GM12878 (cell line): Measurements from ENCODE around the gene FAM8A1. TPM values are rescaled to one million over a fixed set of nuclear protein-coding genes. Genes with fewer than 3 reads are reported as not detected.

ENCODE experiments used
- ATAC-seq: fragments of 200-7000 bp; cut with Tn5 transposase; 3 replicates; pipeline ENCODE4 v1.9.1; 2020; ENCODE audit warnings: mild to moderate bottlenecking, moderate library complexity
- BruUV-seq: library from RNA; stranded (reverse); fragments of 400-500 nt; replicated peaks from 2 replicates; lab custom pipeline; 2021; lab: Mats Ljungman, UMichigan
- CTCF ChIA-PET: fragments of 300-600 bp; sonication (Branson Sonifier 250); formaldehyde crosslinking; extraction: SDS; loops from one replicate; lab custom pipeline; 2021; ENCODE audit warnings: inconsistent platforms; lab: Yijun Ruan, JAX
- POLR2A ChIA-PET: fragments of 350-600 bp; formaldehyde crosslinking; extraction: SDS; loops from one replicate; lab custom pipeline; 2021; ENCODE audit warnings: inconsistent platforms; lab: Charles Lee
- RAD21 ChIA-PET: fragments of 300-600 bp; sonication (Branson Sonifier 250); formaldehyde crosslinking; loops from one replicate; lab custom pipeline; 2023; ENCODE audit warnings: antibody characterized with exemption; ENCODE audit not compliant: unreplicated experiment; lab: Charles Lee
- SMC1A ChIA-PET: fragments of 300-600 bp; sonication (Branson Sonifier 250); formaldehyde crosslinking; loops from one replicate; lab custom pipeline; 2023; ENCODE audit not compliant: unreplicated experiment, uncharacterized antibody; lab: Charles Lee
- DNase-seq: peaks from one replicate; pipeline ENCODE4 v3.0.0-alpha.2; 2011; ENCODE audit warnings: low read depth, low spot score
- FAIRE-seq: peaks from 3 replicates; lab custom pipeline; 2011; peaks lifted over from hg19 to GRCh38; lab: Jason Lieb, UNC
- H2AFZ ChIP-seq: 2 replicates; pipeline ENCODE4 v1.6.0; 2011; ENCODE audit warnings: low read depth, low read length, control low read depth; ENCODE audit not compliant: control insufficient read depth
- H3K27ac ChIP-seq: 2 replicates; pipeline ENCODE4 v1.5.1; 2011; ENCODE audit warnings: control low read depth; ENCODE audit not compliant: control insufficient read depth, insufficient read depth
- H3K27me3 ChIP-seq, 2 experiments: replicated peaks in 1 of 2; 2 replicates each; pipeline versions ENCODE4 v1.6.0 to v1.6.1; 2011; ENCODE audit warnings: low read length in 1 of 2; ENCODE audit not compliant: control insufficient read depth in 2 of 2, insufficient read depth in 2 of 2
- H3K36me3 ChIP-seq, 2 experiments: 2 replicates each; pipeline ENCODE4 v1.5.1; 2011; ENCODE audit warnings: low read length in 1 of 2; ENCODE audit not compliant: control insufficient read depth in 2 of 2, insufficient read depth in 2 of 2
- H3K4me1 ChIP-seq: 2 replicates; pipeline ENCODE4 v1.6.1; 2011; ENCODE audit warnings: mild to moderate bottlenecking, low read length, moderate library complexity, mixed read lengths; ENCODE audit not compliant: control insufficient read depth, insufficient read depth
- H3K4me2 ChIP-seq: 2 replicates; pipeline ENCODE4 v1.6.0; 2011; ENCODE audit warnings: control low read depth; ENCODE audit not compliant: control insufficient read depth, insufficient read depth
- H3K4me3 ChIP-seq: fragments of 200-600 bp; sonication (generic); 2 replicates; pipeline ENCODE4 v1.5.1; 2016
- H3K79me2 ChIP-seq: 2 replicates; pipeline ENCODE4 v1.6.0; 2011; ENCODE audit warnings: low read length; ENCODE audit not compliant: control insufficient read depth, insufficient read depth
- H3K9ac ChIP-seq: 2 replicates; pipeline ENCODE4 v1.8.0; 2011; ENCODE audit warnings: low read length, control low read depth, mixed read lengths; ENCODE audit not compliant: control insufficient read depth, insufficient read depth
- H3K9me3 ChIP-seq: replicated peaks from 3 replicates; pipeline ENCODE4 v1.5.1; 2011; ENCODE audit warnings: mild to moderate bottlenecking, low read length; ENCODE audit not compliant: control insufficient read depth, insufficient read depth
- H4K20me1 ChIP-seq: 2 replicates; pipeline ENCODE4 v1.6.0; 2011; ENCODE audit not compliant: control insufficient read depth, insufficient read depth
- CREB1 ChIP-seq: IDR thresholded peaks from 2 replicates; pipeline ENCODE4 v1.6.1; 2012; ENCODE audit warnings: low read depth, mild to moderate bottlenecking, inconsistent platforms
- ESRRA ChIP-seq: IDR thresholded peaks from 2 replicates; pipeline ENCODE4 v1.6.1; 2012; ENCODE audit warnings: mild to moderate bottlenecking, low read length, improper control_type of control experiment
- RBBP5 ChIP-seq: fragments of 200-600 bp; sonication (generic); conservative IDR thresholded peaks from 2 replicates; pipeline ENCODE4 v1.6.1; 2016
- SRF ChIP-seq, 2 experiments: IDR thresholded peaks; 2 replicates each; pipeline ENCODE4 v1.6.1; 2011; ENCODE audit warnings: low read depth in 2 of 2, low read length in 2 of 2, mild to moderate bottlenecking in 1 of 2, moderate library complexity in 1 of 2
- SUPT20H ChIP-seq: IDR thresholded peaks from 2 replicates; pipeline ENCODE4 v1.6.1; 2011; ENCODE audit warnings: low read depth, mild to moderate bottlenecking, low read length, moderate library complexity, borderline replicate concordance; ENCODE audit not compliant: control insufficient read depth
- WGBS: methylation state at CpG from one replicate; pipeline ENCODE4 v1.1.6; 2016; ENCODE audit warnings: low lambda C conversion rate; ENCODE audit not compliant: insufficient replicate concordance, insufficient coverage; ENCODE audit errors: missing lambda C conversion rate; 5-methylcytosine and 5-hydroxymethylcytosine counted together
- in situ Hi-C: fragments of 300-500 bp; cut with MboI; formaldehyde crosslinking; loops from 9 replicates; pipeline ENCODE4 v1.14.3; 2018; ENCODE audit warnings: mixed read lengths
- intact Hi-C: fragments of 100-400 bp; cut with micrococcal nuclease; formaldehyde crosslinking; loops from one replicate; pipeline ENCODE4 v1.14.2; 2022; ENCODE audit not compliant: unreplicated experiment
- polyA plus RNA-seq, 11 experiments: library from polyadenylated mRNA; depleted of rRNA in 4 of 11; unstranded in 6 of 11; stranded (reverse) in 5 of 11; fragments of >200 nt; fragmentation: Nextera tagmentation in 4 of 11; fragmentation: Illumina TruSeq in 1 of 11; extraction: Ambion mirVana in 4 of 11; extraction: Trizol in 1 of 11; gene quantifications; 1 replicate in 1 of 11; 2 replicates in 10 of 11; pipeline versions ENCODE4 v1.2.1 to v1.2.3, GENCODE V29; 2011 to 2016; ENCODE audit warnings: inconsistent platforms in 2 of 11, missing spikeins in 2 of 11, low read depth in 1 of 11
- small RNA-seq: library from RNA; depleted of rRNA; stranded (forward); fragments of <200 nt; gene quantifications from one replicate; pipeline ENCODE3, GENCODE V24; 2014
- total RNA-seq, 4 experiments: library from RNA; depleted of rRNA in 3 of 4; stranded (reverse); fragments of >200 nt in 3 of 4; fragmentation: Illumina TruSeq in 1 of 4; extraction: Trizol in 1 of 4; gene quantifications; 2 replicates each; pipeline versions ENCODE4 v1.2.1 to v1.2.3, GENCODE V29; 2013 to 2021

FAM8A1 gene
- total and polyA plus RNA-seq, 10 of the 15 experiments (the other 5 are each of a cell fraction or from before 2014, with no cell fraction given) = 1.4 to 7.4 (median 3.6) TPM

DNA sequence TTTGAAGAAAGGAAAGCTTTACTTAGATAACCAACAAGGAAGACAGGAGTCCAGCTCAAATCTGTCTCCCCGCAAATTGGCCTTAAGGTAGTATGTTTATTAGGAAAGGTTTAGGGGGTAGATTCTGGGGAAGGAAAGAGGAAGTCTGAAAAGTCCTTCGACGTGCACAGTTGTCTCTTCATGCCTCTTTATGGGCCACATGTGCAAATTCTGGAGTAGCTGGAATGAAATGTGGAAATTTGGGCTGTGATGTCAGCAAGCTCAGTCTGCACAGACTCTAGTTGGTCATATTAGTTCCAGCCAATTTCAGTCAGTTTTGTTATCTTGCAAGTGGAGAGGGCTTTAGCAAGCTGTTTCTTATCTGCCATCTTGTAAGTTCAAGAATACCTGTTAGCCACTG is 56.5 kb downstream of the FAM8A1 start:
- SMC1A ChIA-PET = interaction anchor here (0.6 to 1.1 kb wide), 5 partner anchors 10 to 62 kb away, joined by 3 to 4 read pairs (median 3); no protein-coding TSS in a partner anchor
- TF ChIP-seq SUPT20H (no peak), RBBP5 (no peak), CREB1 (no peak), ESRRA (no peak), SRF (IDR thresholded peaks at IDR 0.05; ENCODE audit: low read depth in 2 of 2, low read length in 2 of 2) (no peak)
- TF ChIP-seq, all 136 proteins: peak for 0
- H3K27ac ChIP-seq = no peak overlapping the region
- peaks cover 1% of the 10 kb centered on the region for H3K79me2 ChIP-seq
- in situ Hi-C loops (no loop called here), intact Hi-C loops (no loop called here)
- ATAC-seq (no peak), DNase-seq (no peak), FAIRE-seq (no peak)
- no peak overlapping the region for H3K9ac ChIP-seq
- no peak overlapping the region for H2AFZ ChIP-seq
- BruUV-seq = TSS peak; percentile 19
- ChIA-PET CTCF (interaction anchor here (0.8 to 1.1 kb wide), 2 partner anchors 36 to 157 kb away, joined by 3 to 4 read pairs; no protein-coding TSS in a partner anchor), POLR2A (no interaction called here), RAD21 (interaction anchor here (1.3 kb wide), 1 partner anchor 36 kb away, joined by 3 read pairs; no protein-coding TSS in a partner anchor)
- H3K36me3 ChIP-seq = peaks cover 14 to 16% of the 10 kb centered on the region in 2 experiments; a peak in 3 of 4 replicates
- H3K4me3 ChIP-seq = no peak overlapping the region
- no peaks in the 10 kb centered on the region for H3K27me3 ChIP-seq
- 57% methylated on average over 2 of the region's 3 CpGs for WGBS
- no peaks in the 10 kb centered on the region for H4K20me1 ChIP-seq
- H3K4me1 ChIP-seq = no peaks in the 10 kb centered on the region
- H3K4me2 ChIP-seq = no peak overlapping the region
- no peaks in the 10 kb centered on the region for H3K9me3 ChIP-seq

Small RNA genes lying within 50 kb of the gene (small RNA-seq; reads per million reads assigned to genes)
- gene RNU6-190P (not detected), gene SUMO2P13 (not detected)

Other genes starting within 250 kb of the FAM8A1 start
- not detected in 2 replicates for gene CAP2, start 206.7 kb upstream of the FAM8A1 start, total RNA-seq (2014; rRNA removed)
- not detected in 2 replicates for gene CAP2, start 206.7 kb upstream of the FAM8A1 start, total RNA-seq (2014; rRNA removed; fragmentation: Illumina TruSeq; extraction: Trizol)
- 0.15 TPM in 1 of 2 replicates, not detected in the other for gene CAP2, start 206.7 kb upstream of the FAM8A1 start, total RNA-seq (2021)
- 2.0 and 3.0 TPM in 2 replicates for gene CAP2, start 206.7 kb upstream of the FAM8A1 start, polyA plus RNA-seq (2011; rRNA removed)
- not detected in 2 replicates for gene CAP2, start 206.7 kb upstream of the FAM8A1 start, polyA plus RNA-seq (2014; fragmentation: Illumina TruSeq; extraction: Trizol)
- not detected for gene CAP2, start 206.7 kb upstream of the FAM8A1 start, polyA plus RNA-seq (2014; fragmentation: Nextera tagmentation; extraction: Ambion mirVana)
- gene CAP2, start 206.7 kb upstream of the FAM8A1 start, polyA plus RNA-seq (2014; rRNA removed) = not detected in 2 replicates
- under 1 TPM in 1 of 2 experiments, not detected in 1; 0.10 TPM for gene CAP2, start 206.7 kb upstream of the FAM8A1 start, polyA plus RNA-seq (2016; fragmentation: Nextera tagmentation; extraction: Ambion mirVana)
- 67.1 and 68.1 TPM in 2 replicates for gene NUP153, start 106.6 kb downstream of the FAM8A1 start, total RNA-seq (2014; rRNA removed)
- 59.4 and 60.7 TPM in 2 replicates for gene NUP153, start 106.6 kb downstream of the FAM8A1 start, total RNA-seq (2014; rRNA removed; fragmentation: Illumina TruSeq; extraction: Trizol)
- 71.6 and 74.4 TPM in 2 replicates for gene NUP153, start 106.6 kb downstream of the FAM8A1 start, total RNA-seq (2021)
- 73.2 and 74.6 TPM in 2 replicates for gene NUP153, start 106.6 kb downstream of the FAM8A1 start, polyA plus RNA-seq (2011; rRNA removed)
- gene NUP153, start 106.6 kb downstream of the FAM8A1 start, polyA plus RNA-seq (2014; fragmentation: Illumina TruSeq; extraction: Trizol) = 77.7 and 88.7 TPM in 2 replicates
- 10 to 100 TPM; 13.9 to 19.9 TPM for gene NUP153, start 106.6 kb downstream of the FAM8A1 start, polyA plus RNA-seq (2014; fragmentation: Nextera tagmentation; extraction: Ambion mirVana)
- gene NUP153, start 106.6 kb downstream of the FAM8A1 start, polyA plus RNA-seq (2014; rRNA removed) = 50.0 and 51.6 TPM in 2 replicates
- 10 to 100 TPM; 34.2 to 40.0 TPM for gene NUP153, start 106.6 kb downstream of the FAM8A1 start, polyA plus RNA-seq (2016; fragmentation: Nextera tagmentation; extraction: Ambion mirVana)